HG03575 (cell line): ENCODE results near the gene AIM2.
"Not testable (repeated sequence)": the region's sequence is repeated elsewhere in the genome, so short reads cannot be mapped to it uniquely, and the experiment has no call there.

Source experiments
- ATAC-seq: cut with Tn5 transposase; IDR thresholded peaks from one replicate; pipeline ENCODE4 v1.9.1; 2021; ENCODE audit not compliant: unreplicated experiment, insufficient number of reproducible peaks, low FRiP score; ENCODE audit errors: extremely low read depth

AIM2 gene

GRCh38 chr1:159030311-159030710 is 46.3 kb downstream of the AIM2 start:
- no peak for ATAC-seq

GRCh38 chr1:159026841-159027240 is 49.7 kb downstream of the AIM2 start:
- ATAC-seq = not testable (repeated sequence)

GRCh38 chr1:159025043-159025442 is 51.5 kb downstream of the AIM2 start:
- ATAC-seq = no peak

GRCh38 chr1:159023723-159024122 is 52.8 kb downstream of the AIM2 start:
- no peak for ATAC-seq

GRCh38 chr1:159015440-159015909 is 61.1 kb downstream of the AIM2 start:
- ATAC-seq = peak; percentile 94

- ATAC-seq = no peak
Observed at GRCh38 chr1:159014851-159015250, 61.7 kb downstream of the AIM2 start.

- no peak for ATAC-seq
Observed at GRCh38 chr1:159014003-159014571, 62.5 kb downstream of the AIM2 start.

- ATAC-seq = no peak
Observed at GRCh38 chr1:159012495-159012894, 64.1 kb downstream of the AIM2 start.
